Activated gamma-delta T cell treated with anti-CD3 and anti-CD28 coated beads, Interleukin-2, amount 50 U/mL, for 16 hours (primary cell): Measurements from ENCODE around the gene TMEM270.
"Not testable (repeated sequence)": the region's sequence is repeated elsewhere in the genome, so short reads cannot be mapped to it uniquely, and the experiment has no call there.

Source experiments
- DNase-seq: peaks from one replicate; pipeline ENCODE4 v3.0.0-alpha.2; 2020; ENCODE audit warnings: low read depth

The TMEM270 gene

GRCh38 chr7:73860859-73861258 is at the start of gene TMEM270:
Gene TMEM270, plus strand, starts transcription at chr7:73861159. Its CDS starts 36 bp downstream, at chr7:73861195.
- no peak for DNase-seq

- DNase-seq: peak; percentile 18
Measured at GRCh38 chr7:73811760-73812168, 49.2 kb upstream of the TMEM270 start.

- no peak for DNase-seq
Measured at GRCh38 chr7:73812996-73813395, 48.0 kb upstream of the TMEM270 start.

GRCh38 chr7:73815436-73815835 is 45.5 kb upstream of the TMEM270 start:
- no peak for DNase-seq

GRCh38 chr7:73817121-73817520 is 43.8 kb upstream of the TMEM270 start:
- no peak for DNase-seq

GRCh38 chr7:73820013-73820412 is 40.9 kb upstream of the TMEM270 start:
- DNase-seq: no peak

- DNase-seq: not testable (repeated sequence)
Measured at GRCh38 chr7:73821597-73822285, 39.2 kb upstream of the TMEM270 start.

- no peak for DNase-seq
Measured at GRCh38 chr7:73822319-73823173, 38.4 kb upstream of the TMEM270 start.

GRCh38 chr7:73823257-73823656 is 37.7 kb upstream of the TMEM270 start:
- DNase-seq: no peak

- DNase-seq: no peak
Measured at GRCh38 chr7:73823873-73824592, 36.9 kb upstream of the TMEM270 start.

GRCh38 chr7:73824986-73825385 is 36.0 kb upstream of the TMEM270 start:
- no peak for DNase-seq

- no peak for DNase-seq
Measured at GRCh38 chr7:73827567-73828106, 33.3 kb upstream of the TMEM270 start.

GRCh38 chr7:73828107-73828803 is 32.7 kb upstream of the TMEM270 start:
- DNase-seq: no peak

- no peak for DNase-seq
Measured at GRCh38 chr7:73828972-73829371, 32.0 kb upstream of the TMEM270 start.

- DNase-seq: no peak
Measured at GRCh38 chr7:73829505-73829904, 31.5 kb upstream of the TMEM270 start.

- DNase-seq: no peak
Measured at GRCh38 chr7:73829921-73830680, 30.9 kb upstream of the TMEM270 start.

GRCh38 chr7:73830681-73831583 is 30.0 kb upstream of the TMEM270 start, which contains the start of gene CLDN4:
Gene CLDN4, plus strand, starts transcription at chr7:73830996. Its CDS starts 206 bp downstream, at chr7:73831202.
- no peak for DNase-seq

GRCh38 chr7:73831584-73831833 is 29.4 kb upstream of the TMEM270 start:
- DNase-seq: no peak

GRCh38 chr7:73831834-73832651 is 28.9 kb upstream of the TMEM270 start:
- DNase-seq: no peak
